AG04450 (cell line): ENCODE results near the gene DIP2B. TPM values are rescaled to one million over a fixed set of nuclear protein-coding genes. Genes with fewer than 3 reads are reported as not detected.

Source experiments
- CTCF ChIA-PET: fragments of 300-600, 350-600 bp; formaldehyde crosslinking; extraction: SDS; loops from one replicate; lab custom pipeline; 2022; ENCODE audit warnings: antibody characterized with exemption, inconsistent platforms; lab: Charles Lee
- POLR2A ChIA-PET: fragments of 350-600 bp; formaldehyde crosslinking; extraction: SDS; loops from one replicate; lab custom pipeline; 2021; ENCODE audit warnings: antibody characterized with exemption, inconsistent platforms; lab: Yijun Ruan, JAX
- DNase-seq: peaks from one replicate; pipeline ENCODE4 v3.0.0-alpha.2; 2011; ENCODE audit warnings: low read depth, low spot score
- H3K27ac ChIP-seq: one replicate; pipeline ENCODE4 v1.5.1; 2012; ENCODE audit warnings: low read depth, low read length, control low read depth
- H3K27me3 ChIP-seq: one replicate; pipeline ENCODE4 v1.6.0; 2012; ENCODE audit warnings: low read length; ENCODE audit not compliant: control insufficient read depth, insufficient read depth
- H3K4me3 ChIP-seq: 2 replicates; pipeline ENCODE4 v1.5.1; 2011; ENCODE audit warnings: mild to moderate bottlenecking, low read depth, low read length, control low read depth
- H3K9me3 ChIP-seq: 2 replicates; pipeline ENCODE4 v1.5.1; 2012; ENCODE audit warnings: low read length; ENCODE audit not compliant: control insufficient read depth, insufficient read depth
- polyA plus RNA-seq: library from polyadenylated mRNA; depleted of rRNA; stranded (reverse); fragments of >200 nt; gene quantifications from 2 replicates; pipeline ENCODE4 v1.2.3, GENCODE V29; 2011
- TF ChIP-seq, protein P1 (sequence below): IDR thresholded peaks from 2 replicates; pipeline ENCODE4 v1.5.1; 2011; ENCODE audit warnings: low read depth, low read length, control low read depth, inconsistent platforms

DIP2B gene
- polyA plus RNA-seq, 1 experiment, result 22.0 TPM

DNA sequence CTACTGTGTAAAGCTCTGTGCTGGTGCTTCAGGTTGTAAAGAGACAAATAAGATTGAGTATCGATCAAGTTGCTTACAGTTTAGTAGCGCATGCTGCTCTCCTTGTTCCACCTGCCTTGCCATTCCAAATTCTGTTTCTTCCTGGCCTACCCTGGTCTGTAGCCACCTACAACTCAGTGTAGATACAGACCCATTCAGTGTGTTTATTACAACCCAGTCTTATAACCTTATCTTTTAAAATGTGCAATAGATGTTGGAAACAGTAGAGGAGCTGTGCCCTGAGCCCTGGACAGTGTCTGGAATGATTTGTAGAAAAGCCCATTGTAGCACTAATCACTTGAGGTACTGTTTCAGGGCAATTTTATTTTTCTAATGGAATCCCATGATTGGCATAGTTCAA lies 68.5 kb downstream of the DIP2B start:
- TF ChIP-seq, protein P1, sequence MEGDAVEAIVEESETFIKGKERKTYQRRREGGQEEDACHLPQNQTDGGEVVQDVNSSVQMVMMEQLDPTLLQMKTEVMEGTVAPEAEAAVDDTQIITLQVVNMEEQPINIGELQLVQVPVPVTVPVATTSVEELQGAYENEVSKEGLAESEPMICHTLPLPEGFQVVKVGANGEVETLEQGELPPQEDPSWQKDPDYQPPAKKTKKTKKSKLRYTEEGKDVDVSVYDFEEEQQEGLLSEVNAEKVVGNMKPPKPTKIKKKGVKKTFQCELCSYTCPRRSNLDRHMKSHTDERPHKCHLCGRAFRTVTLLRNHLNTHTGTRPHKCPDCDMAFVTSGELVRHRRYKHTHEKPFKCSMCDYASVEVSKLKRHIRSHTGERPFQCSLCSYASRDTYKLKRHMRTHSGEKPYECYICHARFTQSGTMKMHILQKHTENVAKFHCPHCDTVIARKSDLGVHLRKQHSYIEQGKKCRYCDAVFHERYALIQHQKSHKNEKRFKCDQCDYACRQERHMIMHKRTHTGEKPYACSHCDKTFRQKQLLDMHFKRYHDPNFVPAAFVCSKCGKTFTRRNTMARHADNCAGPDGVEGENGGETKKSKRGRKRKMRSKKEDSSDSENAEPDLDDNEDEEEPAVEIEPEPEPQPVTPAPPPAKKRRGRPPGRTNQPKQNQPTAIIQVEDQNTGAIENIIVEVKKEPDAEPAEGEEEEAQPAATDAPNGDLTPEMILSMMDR, result no peak
- ChIA-PET CTCF (no interaction called here), POLR2A (interaction anchor here (0.6 kb wide), 1 partner anchor 55 kb away, joined by 5 read pairs; no protein-coding TSS in a partner anchor)
- Histone ChIP-seq H3K27me3 (no peaks in the 10 kb centered on the region), H3K4me3 (no peak overlapping the region), H3K27ac (no peak overlapping the region), H3K9me3 (no peaks in the 10 kb centered on the region)
- DNase-seq, result no peak

DNA sequence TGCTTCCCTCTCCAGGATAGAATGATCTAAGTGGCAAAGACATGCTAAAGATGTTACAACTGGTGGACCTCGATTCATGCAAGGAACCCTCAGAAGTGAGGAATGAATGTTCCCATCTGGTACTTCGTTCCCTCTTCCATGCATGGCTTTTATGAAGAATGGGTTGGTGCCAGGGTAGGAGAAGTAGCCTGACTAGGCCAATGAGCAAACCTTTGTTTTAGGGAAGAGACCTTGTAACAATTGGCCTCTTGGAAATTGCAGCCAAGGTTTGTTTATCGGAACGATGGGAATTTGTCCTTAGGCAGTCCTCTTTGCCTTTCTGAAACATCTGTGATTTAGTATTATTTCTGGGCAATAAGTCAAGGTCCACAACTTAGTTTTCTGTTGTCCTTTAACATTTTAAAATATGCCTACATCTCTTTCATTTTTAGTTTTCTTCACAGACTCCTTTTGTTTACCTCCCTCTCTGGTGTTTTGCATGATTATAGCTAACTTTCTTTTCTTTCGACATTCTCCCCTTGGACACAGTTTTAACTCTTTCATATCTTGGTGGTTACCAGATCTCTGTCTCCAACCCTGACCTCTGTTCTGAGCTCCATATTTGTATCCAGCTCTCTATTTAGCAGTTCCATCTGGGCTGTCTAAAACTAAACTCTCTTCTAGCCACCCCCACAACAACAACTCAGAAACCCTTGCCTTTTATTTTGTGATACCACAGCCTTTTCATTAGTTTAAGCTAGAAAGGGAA lies 70.0 kb downstream of the DIP2B start:
- TF ChIP-seq, protein P1, result no peak
- POLR2A ChIA-PET, result interaction anchor here (0.5 to 0.8 kb wide), 3 partner anchors 18 to 63 kb away, joined by 3 to 4 read pairs (median 3); no protein-coding TSS in a partner anchor

DNA sequence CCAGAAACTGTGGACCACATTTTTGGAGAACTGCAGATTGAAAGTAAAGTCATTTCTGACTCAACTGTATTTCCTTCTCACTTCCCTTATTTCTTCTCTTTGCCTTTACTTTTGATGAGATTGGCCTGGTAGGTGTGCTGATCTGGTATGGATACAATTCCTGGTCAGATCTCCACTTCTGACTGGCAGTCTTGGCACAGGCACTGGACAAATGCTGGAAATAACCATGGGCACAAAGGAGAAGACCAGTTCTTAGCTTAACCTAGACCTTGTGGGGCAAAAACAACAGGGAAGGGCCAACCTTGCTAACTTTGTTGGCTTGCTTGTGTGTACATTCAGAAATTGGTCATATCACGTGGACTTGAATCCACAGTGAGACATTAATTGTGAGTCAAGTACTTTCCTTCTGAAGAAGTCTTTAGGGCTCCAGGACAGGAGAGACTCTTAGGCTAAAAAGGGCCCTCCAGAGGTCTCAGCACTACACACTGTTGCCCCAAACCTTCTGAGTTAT lies 75.0 kb downstream of the DIP2B start:
- H3K27ac ChIP-seq, result no peak overlapping the region
- CTCF ChIA-PET, result interaction anchor here (0.7 kb wide), 1 partner anchor 155 kb away, joined by 3 read pairs; no protein-coding TSS in a partner anchor
- DNase-seq, result no peak
- POLR2A ChIA-PET, result no interaction called here
- H3K9me3 ChIP-seq, result no peaks in the 10 kb centered on the region
- H3K4me3 ChIP-seq, result no peak overlapping the region
- H3K27me3 ChIP-seq, result no peaks in the 10 kb centered on the region
- TF ChIP-seq, protein P1, result no peak

More for the DNA sequence above, 70.0 kb downstream of the DIP2B start:
- Histone ChIP-seq H3K4me3 (no peak overlapping the region), H3K27me3 (no peaks in the 10 kb centered on the region), H3K9me3 (no peaks in the 10 kb centered on the region), H3K27ac (peak overlapping the region; percentile 31)
- DNase-seq, result no peak
- CTCF ChIA-PET, result no interaction called here

DNA sequence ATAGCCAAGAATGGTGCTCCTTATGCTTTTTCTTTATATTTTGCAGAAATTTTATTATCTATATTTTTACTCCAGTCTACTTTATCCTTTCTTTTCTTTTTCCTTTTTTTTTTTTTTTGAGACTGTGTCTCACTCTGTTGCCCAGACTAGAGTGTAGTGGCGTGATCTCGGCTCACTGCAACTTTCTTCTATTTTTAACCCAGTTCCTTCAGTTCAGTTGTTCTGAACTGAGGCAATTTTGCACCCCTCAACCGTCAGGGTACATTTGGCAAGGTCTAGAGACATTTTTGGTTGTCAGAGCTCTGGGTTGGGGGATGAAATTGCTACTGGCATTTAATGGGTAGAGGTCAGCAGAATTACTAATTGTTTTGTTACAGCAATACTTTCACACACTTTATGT lies 75.7 kb downstream of the DIP2B start:
- H3K4me3 ChIP-seq, result no peak overlapping the region
- ChIA-PET CTCF (interaction anchor here (0.7 kb wide), 1 partner anchor 155 kb away, joined by 3 read pairs; no protein-coding TSS in a partner anchor), POLR2A (no interaction called here)
- no peak overlapping the region for H3K27ac ChIP-seq
- TF ChIP-seq, protein P1, result no peak
- no peak for DNase-seq
- no peaks in the 10 kb centered on the region for H3K27me3 ChIP-seq
- H3K9me3 ChIP-seq, result no peaks in the 10 kb centered on the region
